ENCODE data around the gene TMIGD3.

The TMIGD3 gene

GRCh38 chr1:111475701-111476100 lies 27.7 kb downstream of the TMIGD3 start:
- H2BK120ac ChIP-seq (ENCODE audit: insufficient read depth, low read length, poor library complexity), result no peak overlapping the region
- H2BK5ac ChIP-seq (ENCODE audit: low read depth, low read length, poor library complexity), result no peak overlapping the region
- no peak overlapping the region for H3K14ac ChIP-seq (ENCODE audit: low read length)
- no peak overlapping the region for H3K27ac ChIP-seq (ENCODE audit: low read depth, low read length)
- H3K4ac ChIP-seq (ENCODE audit: low read depth, low read length), result no peak overlapping the region
- no peak overlapping the region for H3K18ac ChIP-seq (ENCODE audit: low read length)
- H2AK5ac ChIP-seq (ENCODE audit: low read length), result no peak overlapping the region
- no peak for DNase-seq
- no peak overlapping the region for H3K4me3 ChIP-seq (ENCODE audit: low read depth, low read length)
- H2BK12ac ChIP-seq (ENCODE audit: low read length), result no peak overlapping the region
- no peak overlapping the region for H4K12ac ChIP-seq (ENCODE audit: low read depth, low read length)
- no peak overlapping the region for H3K9ac ChIP-seq (ENCODE audit: low read length)
- no peaks in the 10 kb centered on the region for H3K36me3 ChIP-seq (ENCODE audit: control insufficient read depth in 1 of 2, insufficient read depth in 2 of 2, low read length in 2 of 2)
- peaks cover 0 to 3% of the 10 kb centered on the region in 2 experiments for H3K4me1 ChIP-seq (ENCODE audit: control insufficient read depth in 1 of 2, insufficient read depth in 2 of 2, low read length in 2 of 2)
- no peaks in the 10 kb centered on the region for H3K79me1 ChIP-seq (ENCODE audit: low read length)
- no peak overlapping the region for H4K8ac ChIP-seq (ENCODE audit: low read depth, low read length)
- H4K91ac ChIP-seq (ENCODE audit: low read depth, low read length), result no peak overlapping the region
- H3K27me3 ChIP-seq (ENCODE audit: insufficient read depth, low read length), result no peaks in the 10 kb centered on the region
- no peaks in the 10 kb centered on the region for H3K9me3 ChIP-seq (ENCODE audit: insufficient read depth, low read depth, low read length)
- H2AFZ ChIP-seq (ENCODE audit: insufficient read depth, low read length, poor library complexity), result no peak overlapping the region
- H3K23ac ChIP-seq (ENCODE audit: low read length), result peak overlapping the region; percentile 50
- WGBS (ENCODE audit: extremely low coverage, insufficient coverage, insufficient read length), result no CpG with 5 or more reads among the region's 5 CpGs
- no peak overlapping the region for H3K4me2 ChIP-seq (ENCODE audit: low read length)
- no peaks in the 10 kb centered on the region for H3K79me2 ChIP-seq (ENCODE audit: control insufficient read depth, insufficient read depth, low read length, poor library complexity)

- Histone ChIP-seq H2AK5ac (ENCODE audit: low read length) (no peak overlapping the region), H4K12ac (ENCODE audit: low read depth, low read length) (no peak overlapping the region), H2BK5ac (ENCODE audit: low read depth, low read length, poor library complexity) (no peak overlapping the region), H4K8ac (ENCODE audit: low read depth, low read length) (no peak overlapping the region), H3K4ac (ENCODE audit: low read depth, low read length) (no peak overlapping the region), H3K79me1 (ENCODE audit: low read length) (no peaks in the 10 kb centered on the region), H3K18ac (ENCODE audit: low read length) (no peak overlapping the region), H3K4me3 (ENCODE audit: low read depth, low read length) (no peak overlapping the region), H3K23ac (ENCODE audit: low read length) (no peak overlapping the region), H3K27me3 (ENCODE audit: insufficient read depth, low read length) (no peaks in the 10 kb centered on the region), H2BK120ac (ENCODE audit: insufficient read depth, low read length, poor library complexity) (no peak overlapping the region), H2BK12ac (ENCODE audit: low read length) (no peak overlapping the region), H3K14ac (ENCODE audit: low read length) (no peak overlapping the region), H2AFZ (ENCODE audit: insufficient read depth, low read length, poor library complexity) (no peak overlapping the region), H4K91ac (ENCODE audit: low read depth, low read length) (no peak overlapping the region), H3K36me3 (ENCODE audit: control insufficient read depth in 1 of 2, insufficient read depth in 2 of 2, low read length in 2 of 2) (peaks cover 0 to 2% of the 10 kb centered on the region in 2 experiments), H3K9me3 (ENCODE audit: insufficient read depth, low read depth, low read length) (no peaks in the 10 kb centered on the region), H3K9ac (ENCODE audit: low read length) (no peak overlapping the region), H3K4me1 (ENCODE audit: control insufficient read depth in 1 of 2, insufficient read depth in 2 of 2, low read length in 2 of 2) (peaks cover 0 to 3% of the 10 kb centered on the region in 2 experiments), H3K27ac (ENCODE audit: low read depth, low read length) (no peak overlapping the region), H3K4me2 (ENCODE audit: low read length) (no peak overlapping the region), H3K79me2 (ENCODE audit: control insufficient read depth, insufficient read depth, low read length, poor library complexity) (no peaks in the 10 kb centered on the region)
- WGBS (ENCODE audit: extremely low coverage, insufficient coverage, insufficient read length), result no CpG with 5 or more reads among the region's 4 CpGs
- peak; percentile 56 to 73 for DNase-seq
These were observed 28.9 kb downstream of the TMIGD3 start for GRCh38 chr1:111474521-111474920.

GRCh38 chr1:111474106-111474505 lies 29.3 kb downstream of the TMIGD3 start:
- H4K91ac ChIP-seq (ENCODE audit: low read depth, low read length), result no peak overlapping the region
- no peak overlapping the region for H4K12ac ChIP-seq (ENCODE audit: low read depth, low read length)
- H2BK5ac ChIP-seq (ENCODE audit: low read depth, low read length, poor library complexity), result no peak overlapping the region
- no peak overlapping the region for H3K14ac ChIP-seq (ENCODE audit: low read length)
- no peak overlapping the region for H2BK12ac ChIP-seq (ENCODE audit: low read length)
- no CpG with 5 or more reads among the region's 5 CpGs for WGBS (ENCODE audit: extremely low coverage, insufficient coverage, insufficient read length)
- no peak overlapping the region for H3K9ac ChIP-seq (ENCODE audit: low read length)
- no peak overlapping the region for H2AFZ ChIP-seq (ENCODE audit: insufficient read depth, low read length, poor library complexity)
- no peak overlapping the region for H2AK5ac ChIP-seq (ENCODE audit: low read length)
- no peaks in the 10 kb centered on the region for H3K79me2 ChIP-seq (ENCODE audit: control insufficient read depth, insufficient read depth, low read length, poor library complexity)
- no peak overlapping the region for H4K8ac ChIP-seq (ENCODE audit: low read depth, low read length)
- no peaks in the 10 kb centered on the region for H3K79me1 ChIP-seq (ENCODE audit: low read length)
- no peak overlapping the region for H3K4ac ChIP-seq (ENCODE audit: low read depth, low read length)
- peaks cover 0 to 2% of the 10 kb centered on the region in 2 experiments for H3K36me3 ChIP-seq (ENCODE audit: control insufficient read depth in 1 of 2, insufficient read depth in 2 of 2, low read length in 2 of 2)
- H3K23ac ChIP-seq (ENCODE audit: low read length), result no peak overlapping the region
- H3K27ac ChIP-seq (ENCODE audit: low read depth, low read length), result no peak overlapping the region
- peaks cover 0 to 3% of the 10 kb centered on the region in 2 experiments for H3K4me1 ChIP-seq (ENCODE audit: control insufficient read depth in 1 of 2, insufficient read depth in 2 of 2, low read length in 2 of 2)
- no peak overlapping the region for H2BK120ac ChIP-seq (ENCODE audit: insufficient read depth, low read length, poor library complexity)
- H3K9me3 ChIP-seq (ENCODE audit: insufficient read depth, low read depth, low read length), result no peaks in the 10 kb centered on the region
- no peak overlapping the region for H3K4me3 ChIP-seq (ENCODE audit: low read depth, low read length)
- DNase-seq, result no peak
- H3K18ac ChIP-seq (ENCODE audit: low read length), result no peak overlapping the region
- H3K27me3 ChIP-seq (ENCODE audit: insufficient read depth, low read length), result no peaks in the 10 kb centered on the region
- H3K4me2 ChIP-seq (ENCODE audit: low read length), result no peak overlapping the region

DNA sequence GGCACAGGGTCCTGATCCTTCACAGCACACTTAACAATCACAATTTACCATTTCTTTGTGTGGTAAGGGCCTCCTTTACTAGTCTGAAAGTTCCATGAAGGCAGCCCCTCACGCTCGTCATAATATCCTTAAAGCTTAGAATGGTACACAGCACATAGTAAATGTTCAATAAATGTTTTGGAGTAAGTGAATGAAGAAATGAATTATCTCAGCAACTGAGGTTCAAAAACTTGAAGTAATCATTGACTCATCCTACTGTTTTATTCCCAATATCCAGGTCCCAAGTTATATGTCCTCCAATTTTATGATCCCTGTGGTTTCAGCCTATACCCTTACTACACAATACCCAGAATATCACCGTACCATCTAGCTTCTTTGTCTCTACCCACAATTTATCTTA lies 31.9 kb downstream of the TMIGD3 start:
- H3K23ac ChIP-seq (ENCODE audit: low read length), result no peak overlapping the region
- no peak overlapping the region for H2AFZ ChIP-seq (ENCODE audit: insufficient read depth, low read length, poor library complexity)
- H4K91ac ChIP-seq (ENCODE audit: low read depth, low read length), result no peak overlapping the region
- no peak overlapping the region for H3K4ac ChIP-seq (ENCODE audit: low read depth, low read length)
- H3K18ac ChIP-seq (ENCODE audit: low read length), result no peak overlapping the region
- H3K27me3 ChIP-seq (ENCODE audit: insufficient read depth, low read length), result no peaks in the 10 kb centered on the region
- H3K9me3 ChIP-seq (ENCODE audit: insufficient read depth, low read depth, low read length), result no peaks in the 10 kb centered on the region
- no peak overlapping the region for H2BK12ac ChIP-seq (ENCODE audit: low read length)
- no peak overlapping the region for H4K8ac ChIP-seq (ENCODE audit: low read depth, low read length)
- H3K9ac ChIP-seq (ENCODE audit: low read length), result no peak overlapping the region
- no peak overlapping the region for H3K27ac ChIP-seq (ENCODE audit: low read depth, low read length)
- peaks cover 0 to 3% of the 10 kb centered on the region in 2 experiments for H3K4me1 ChIP-seq (ENCODE audit: control insufficient read depth in 1 of 2, insufficient read depth in 2 of 2, low read length in 2 of 2)
- DNase-seq, result no peak
- H3K79me1 ChIP-seq (ENCODE audit: low read length), result no peaks in the 10 kb centered on the region
- no peak overlapping the region for H2AK5ac ChIP-seq (ENCODE audit: low read length)
- no peaks in the 10 kb centered on the region for H3K79me2 ChIP-seq (ENCODE audit: control insufficient read depth, insufficient read depth, low read length, poor library complexity)
- no peak overlapping the region for H3K4me3 ChIP-seq (ENCODE audit: low read depth, low read length)
- H3K14ac ChIP-seq (ENCODE audit: low read length), result no peak overlapping the region
- H3K36me3 ChIP-seq (ENCODE audit: control insufficient read depth in 1 of 2, insufficient read depth in 2 of 2, low read length in 2 of 2), result peaks cover 0 to 5% of the 10 kb centered on the region in 2 experiments
- no peak overlapping the region for H2BK5ac ChIP-seq (ENCODE audit: low read depth, low read length, poor library complexity)
- WGBS (ENCODE audit: extremely low coverage, insufficient coverage, insufficient read length), result no CpG with 5 or more reads among the region's 3 CpGs
- H3K4me2 ChIP-seq (ENCODE audit: low read length), result no peak overlapping the region
- no peak overlapping the region for H4K12ac ChIP-seq (ENCODE audit: low read depth, low read length)
- no peak overlapping the region for H2BK120ac ChIP-seq (ENCODE audit: insufficient read depth, low read length, poor library complexity)

Data from trophoblast cell (in vitro differentiated cells and primary cell).